HEK293 (cell line): ENCODE results near the gene GMPR2.

Experiments used
- ATF2 ChIP-seq: fragments of 450-650 bp; formaldehyde crosslinking; IDR thresholded peaks from 2 replicates; pipeline ENCODE4 v1.5.1; 2016; ENCODE audit warnings: missing biosample characterization, missing genetic modification characterization, low read depth
- GFI1B ChIP-seq: fragments of 450-650 bp; formaldehyde crosslinking; IDR thresholded peaks from 2 replicates; pipeline ENCODE4 v1.5.1; 2016; ENCODE audit warnings: missing biosample characterization, missing genetic modification characterization
- KLF7 ChIP-seq: fragments of 450-650 bp; formaldehyde crosslinking; IDR thresholded peaks from 2 replicates; pipeline ENCODE4 v1.5.1; 2016; ENCODE audit warnings: missing biosample characterization, missing genetic modification characterization, borderline replicate concordance
- KLF9 ChIP-seq: fragments of 450-650 bp; formaldehyde crosslinking; IDR thresholded peaks from 2 replicates; pipeline ENCODE4 v1.5.1; 2016; ENCODE audit warnings: missing biosample characterization, missing genetic modification characterization, low read depth
- PBX3 ChIP-seq: sonication (generic); formaldehyde crosslinking; IDR thresholded peaks from 2 replicates; pipeline ENCODE4 v1.8.1; 2022; ENCODE audit warnings: mild to moderate bottlenecking, moderate library complexity, missing genetic modification reagents
- REST ChIP-seq: fragments of 450-650 bp; formaldehyde crosslinking; IDR thresholded peaks from 2 replicates; pipeline ENCODE4 v1.5.1; 2016; ENCODE audit warnings: missing biosample characterization, missing genetic modification characterization
- SCRT2 ChIP-seq: fragments of 450-650 bp; formaldehyde crosslinking; IDR thresholded peaks from 2 replicates; pipeline ENCODE4 v1.5.1; 2016; ENCODE audit warnings: missing biosample characterization, missing genetic modification characterization
- SP7 ChIP-seq: fragments of 450-650 bp; formaldehyde crosslinking; IDR thresholded peaks from 2 replicates; pipeline ENCODE4 v1.5.1; 2016; ENCODE audit warnings: missing biosample characterization, missing genetic modification characterization
- ZBTB7A ChIP-seq: fragments of 450-650 bp; formaldehyde crosslinking; IDR thresholded peaks from 2 replicates; pipeline ENCODE4 v1.5.1; 2016; ENCODE audit warnings: low read depth, missing biosample characterization, missing genetic modification characterization
- ZEB2 ChIP-seq: fragments of 450-650 bp; formaldehyde crosslinking; IDR thresholded peaks from 2 replicates; pipeline ENCODE4 v1.5.1; 2016; ENCODE audit warnings: missing biosample characterization, missing genetic modification characterization
- ZFP3 ChIP-seq: fragments of 450-650 bp; formaldehyde crosslinking; IDR thresholded peaks from 2 replicates; pipeline ENCODE4 v1.5.1; 2016; ENCODE audit warnings: low read depth, missing biosample characterization, missing genetic modification characterization
- ZFP69B ChIP-seq: fragments of 450-650 bp; formaldehyde crosslinking; IDR thresholded peaks from 2 replicates; pipeline ENCODE4 v1.5.1; 2016; ENCODE audit warnings: missing biosample characterization, missing genetic modification characterization
- ZIC2 ChIP-seq: fragments of 450-650 bp; formaldehyde crosslinking; IDR thresholded peaks from 2 replicates; pipeline ENCODE4 v1.5.1; 2016; ENCODE audit warnings: missing biosample characterization, missing genetic modification characterization
- ZNF140 ChIP-seq: fragments of 450-650 bp; formaldehyde crosslinking; IDR thresholded peaks from 2 replicates; pipeline ENCODE4 v1.5.1; 2016; ENCODE audit warnings: missing biosample characterization, missing genetic modification characterization
- ZNF335 ChIP-seq: fragments of 450-650 bp; formaldehyde crosslinking; conservative IDR thresholded peaks from 2 replicates; pipeline ENCODE4 v1.5.1; 2016; ENCODE audit warnings: missing biosample characterization, missing genetic modification characterization
- ZNF362 ChIP-seq: fragments of 450-650 bp; formaldehyde crosslinking; IDR thresholded peaks from 2 replicates; pipeline ENCODE4 v1.5.1; 2016; ENCODE audit warnings: missing biosample characterization, missing genetic modification characterization
- ZNF391 ChIP-seq: fragments of 450-650 bp; formaldehyde crosslinking; IDR thresholded peaks from 2 replicates; pipeline ENCODE4 v1.5.1; 2016; ENCODE audit warnings: low read depth, missing biosample characterization, missing genetic modification characterization, borderline replicate concordance
- ZNF394 ChIP-seq: fragments of 450-650 bp; formaldehyde crosslinking; IDR thresholded peaks from 2 replicates; pipeline ENCODE4 v1.5.1; 2016; ENCODE audit warnings: missing biosample characterization, missing genetic modification characterization, mild to moderate bottlenecking, moderate library complexity, borderline replicate concordance
- ZNF514 ChIP-seq: fragments of 450-650 bp; formaldehyde crosslinking; IDR thresholded peaks from 2 replicates; pipeline ENCODE4 v1.5.1; 2016; ENCODE audit warnings: missing biosample characterization, missing genetic modification characterization
- ZNF521 ChIP-seq: fragments of 450-650 bp; formaldehyde crosslinking; IDR thresholded peaks from 2 replicates; pipeline ENCODE4 v1.5.1; 2017; ENCODE audit warnings: missing biosample characterization, mild to moderate bottlenecking, missing genetic modification characterization
- ZNF571 ChIP-seq: fragments of 450-650 bp; formaldehyde crosslinking; IDR thresholded peaks from 2 replicates; pipeline ENCODE4 v1.5.0; 2017; ENCODE audit warnings: missing biosample characterization, missing genetic modification characterization
- ZNF585B ChIP-seq: fragments of 450-650 bp; formaldehyde crosslinking; IDR thresholded peaks from 2 replicates; pipeline ENCODE4 v1.5.1; 2016; ENCODE audit warnings: missing biosample characterization, missing genetic modification characterization
- ZNF610 ChIP-seq: fragments of 450-650 bp; formaldehyde crosslinking; IDR thresholded peaks from 2 replicates; pipeline ENCODE4 v1.5.1; 2016; ENCODE audit warnings: missing biosample characterization, missing genetic modification characterization, borderline replicate concordance
- ZNF654 ChIP-seq: fragments of 450-650 bp; formaldehyde crosslinking; IDR thresholded peaks from 2 replicates; pipeline ENCODE4 v1.5.1; 2016; ENCODE audit warnings: low read depth, missing biosample characterization, missing genetic modification characterization
- ZNF660 ChIP-seq: fragments of 450-650 bp; IDR thresholded peaks from 2 replicates; pipeline ENCODE4 v1.5.1; 2018; ENCODE audit warnings: missing biosample characterization, mild to moderate bottlenecking, missing genetic modification characterization
- ZNF76 ChIP-seq: fragments of 450-650 bp; formaldehyde crosslinking; IDR thresholded peaks from 2 replicates; pipeline ENCODE4; 2016; ENCODE audit warnings: low read depth, missing biosample characterization, missing genetic modification characterization, borderline replicate concordance
- ZNF843 ChIP-seq: fragments of 450-650 bp; formaldehyde crosslinking; IDR thresholded peaks from 2 replicates; pipeline ENCODE4 v1.5.1; 2016; ENCODE audit warnings: missing biosample characterization, missing genetic modification characterization
- ZSCAN5A ChIP-seq: fragments of 450-650 bp; formaldehyde crosslinking; IDR thresholded peaks from 2 replicates; pipeline ENCODE4 v1.5.1; 2016; ENCODE audit warnings: missing biosample characterization, missing genetic modification characterization
- ZXDB ChIP-seq: fragments of 450-650 bp; formaldehyde crosslinking; IDR thresholded peaks from 2 replicates; pipeline ENCODE4 v1.5.1; 2016; ENCODE audit warnings: missing biosample characterization, missing genetic modification characterization
- TF ChIP-seq, protein P1 (sequence below): fragments of 450-650 bp; formaldehyde crosslinking; IDR thresholded peaks from 2 replicates; pipeline ENCODE4 v1.5.1; 2016; ENCODE audit warnings: missing biosample characterization, missing genetic modification characterization

The GMPR2 gene

GRCh38 chr14:24271134-24271833 is 38.6 kb downstream of the GMPR2 start, which contains the start of gene RABGGTA (continued):
- TF ChIP-seq, protein P1, sequence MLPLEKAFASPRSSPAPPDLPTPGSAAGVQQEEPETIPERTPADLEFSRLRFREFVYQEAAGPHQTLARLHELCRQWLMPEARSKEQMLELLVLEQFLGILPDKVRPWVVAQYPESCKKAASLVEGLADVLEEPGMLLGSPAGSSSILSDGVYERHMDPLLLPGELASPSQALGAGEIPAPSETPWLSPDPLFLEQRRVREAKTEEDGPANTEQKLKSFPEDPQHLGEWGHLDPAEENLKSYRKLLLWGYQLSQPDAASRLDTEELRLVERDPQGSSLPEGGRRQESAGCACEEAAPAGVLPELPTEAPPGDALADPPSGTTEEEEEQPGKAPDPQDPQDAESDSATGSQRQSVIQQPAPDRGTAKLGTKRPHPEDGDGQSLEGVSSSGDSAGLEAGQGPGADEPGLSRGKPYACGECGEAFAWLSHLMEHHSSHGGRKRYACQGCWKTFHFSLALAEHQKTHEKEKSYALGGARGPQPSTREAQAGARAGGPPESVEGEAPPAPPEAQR (tag by site-specific recombination): no peak
- no peak for TF ChIP-seq ZNF521
- TF ChIP-seq ZNF660 (tag by site-specific recombination): peak; percentile 78; the same call in 1 of the 2 replicates
- peak; percentile 94 for TF ChIP-seq ZFP69B (tag by site-specific recombination)
- TF ChIP-seq ZNF571 (tag by site-specific recombination): no peak
- TF ChIP-seq KLF9 (tag by site-specific recombination): peak; percentile 45; the same call in 1 of the 2 replicates
- no peak for TF ChIP-seq ZNF362 (tag by site-specific recombination)
- no peak for TF ChIP-seq ZNF654 (tag by site-specific recombination)
- TF ChIP-seq ZNF843 (tag by site-specific recombination): 0 out of 2 replicates have a peak, but pooled peaks have one; percentile 40
- peak; percentile 93 for TF ChIP-seq ZEB2 (tag by site-specific recombination)
- TF ChIP-seq PBX3: peak; percentile 74
- peak; percentile 71; the same call in 1 of the 2 replicates for TF ChIP-seq ZNF76 (tag by site-specific recombination)
- 0 out of 2 replicates have a peak, but pooled peaks have one; percentile 49 for TF ChIP-seq ZNF394 (tag by site-specific recombination)
- TF ChIP-seq ZNF610 (tag by site-specific recombination): no peak
- peak; percentile 60; the same call in 1 of the 2 replicates for TF ChIP-seq REST (tag by site-specific recombination)
- TF ChIP-seq ATF2: no peak
- no peak for TF ChIP-seq ZNF514
- peak; percentile 94 for TF ChIP-seq SCRT2
- peak; percentile 75 for TF ChIP-seq ZBTB7A
- peak; percentile 28; the same call in 1 of the 2 replicates for TF ChIP-seq ZIC2
- no peak for TF ChIP-seq ZNF140 (tag by site-specific recombination)
- no peak for TF ChIP-seq GFI1B
- TF ChIP-seq ZNF335: peak; percentile 70; the same call in 1 of the 2 replicates
- no peak for TF ChIP-seq ZFP3 (tag by site-specific recombination)
- TF ChIP-seq ZNF585B (tag by site-specific recombination): no peak
- TF ChIP-seq SP7: 0 out of 2 replicates have a peak, but pooled peaks have one; percentile 38
- TF ChIP-seq ZSCAN5A (tag by site-specific recombination): peak; percentile 84; the same call in 1 of the 2 replicates
- TF ChIP-seq ZXDB (tag by site-specific recombination): peak; percentile 65
- 0 out of 2 replicates have a peak, but pooled peaks have one; percentile 28 for TF ChIP-seq KLF7 (tag by site-specific recombination)
- no peak for TF ChIP-seq ZNF391 (tag by site-specific recombination)
